ENCODE results near the gene MAD2L2.
A peak's percentile ranks its signal among the peaks of the same experiment; 100 is the strongest.

MAD2L2 gene
- 20.3 to 24.3 reads per million in 2 experiments for total RNA-seq

DNA sequence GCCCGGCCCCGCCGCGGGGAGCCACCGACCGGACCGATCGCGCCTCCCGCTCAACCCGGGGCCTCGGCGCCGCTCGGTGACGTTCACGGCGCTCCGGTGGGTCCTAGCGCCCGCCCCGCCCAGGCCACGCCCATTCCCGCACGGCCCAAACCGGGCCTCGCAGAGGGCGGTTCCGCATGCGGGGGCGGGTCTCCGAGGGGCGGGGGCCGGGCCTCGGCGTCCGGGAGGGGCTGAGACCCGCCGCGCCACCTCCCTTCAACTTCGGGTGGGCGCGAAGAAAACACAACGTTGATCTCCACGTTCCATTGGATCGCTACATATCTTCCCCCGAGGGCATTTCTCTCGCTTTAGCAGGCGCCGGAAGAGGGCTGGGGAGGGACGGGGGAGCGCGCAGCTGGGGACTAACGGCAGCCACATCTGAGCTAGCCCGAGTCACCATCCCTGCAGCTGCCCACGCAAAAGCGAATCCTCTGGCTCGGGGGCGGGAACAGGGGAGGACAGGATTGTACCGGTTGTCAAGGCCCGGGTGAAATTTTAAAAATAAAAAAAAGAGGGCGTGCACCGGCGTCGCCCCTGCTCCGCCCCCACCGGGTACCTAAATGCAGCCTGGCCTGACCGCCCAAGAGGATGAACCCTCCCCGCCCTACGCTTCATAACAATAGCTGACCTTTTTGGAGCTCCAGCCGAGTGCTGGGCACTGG, at the start of gene MAD2L2:
Gene MAD2L2, minus strand, starts transcription at position 78 of the 701 bp plus-strand sequence. CDS start 547 bp downstream, outside the sequence.
- DNase-seq (ENCODE audit: low read depth), result peak; percentile 86

- DNase-seq (ENCODE audit: low read depth), result no peak
Observed at GRCh38 chr1:11730429-11730891, 49.5 kb upstream of the MAD2L2 start.

DNA sequence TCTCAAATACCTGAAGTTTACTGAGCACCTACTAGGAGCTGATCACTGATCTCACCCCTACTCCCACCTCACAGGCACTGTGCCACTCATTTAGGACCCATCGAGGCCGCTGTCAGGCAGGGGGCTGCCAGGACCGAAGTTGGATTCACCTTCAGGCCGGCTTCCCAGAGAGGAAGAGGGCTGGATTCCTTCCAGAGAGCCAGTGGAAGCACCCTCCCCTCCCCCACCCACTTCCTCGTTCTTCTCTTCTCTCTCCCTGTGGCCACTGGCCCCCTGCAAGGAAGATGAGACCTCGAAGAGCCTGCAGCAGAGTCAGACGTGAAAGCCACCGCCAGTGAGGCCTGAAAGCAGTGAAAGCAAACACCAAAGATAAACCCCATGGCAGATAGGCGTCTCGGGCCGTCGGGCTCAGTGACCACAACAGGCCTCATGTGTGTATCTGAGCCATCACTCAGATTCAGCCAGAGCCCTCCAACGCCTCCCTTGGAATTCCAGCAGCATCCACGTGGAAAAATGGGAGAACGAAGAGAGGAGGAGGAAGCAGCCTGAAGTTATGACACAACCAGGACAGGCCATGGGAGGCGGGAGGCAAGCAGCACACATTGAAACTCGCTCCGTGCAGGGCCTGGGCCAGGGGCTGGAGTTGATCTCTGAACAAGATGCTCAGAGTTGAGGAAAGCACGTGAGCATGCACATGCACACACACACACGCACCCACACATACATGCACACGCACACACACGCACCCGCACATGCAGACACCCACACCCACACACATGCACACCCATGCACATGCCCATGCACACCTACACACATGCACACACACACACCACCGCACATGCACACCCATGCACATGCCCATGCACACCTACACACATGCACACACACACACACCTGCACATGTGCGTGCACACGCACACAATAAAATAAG, 48.8 kb upstream of the MAD2L2 start:
- no peak for DNase-seq (ENCODE audit: low read depth)

GRCh38 chr1:11729155-11729497, 48.2 kb upstream of the MAD2L2 start:
- no peak for DNase-seq (ENCODE audit: low read depth)

DNA sequence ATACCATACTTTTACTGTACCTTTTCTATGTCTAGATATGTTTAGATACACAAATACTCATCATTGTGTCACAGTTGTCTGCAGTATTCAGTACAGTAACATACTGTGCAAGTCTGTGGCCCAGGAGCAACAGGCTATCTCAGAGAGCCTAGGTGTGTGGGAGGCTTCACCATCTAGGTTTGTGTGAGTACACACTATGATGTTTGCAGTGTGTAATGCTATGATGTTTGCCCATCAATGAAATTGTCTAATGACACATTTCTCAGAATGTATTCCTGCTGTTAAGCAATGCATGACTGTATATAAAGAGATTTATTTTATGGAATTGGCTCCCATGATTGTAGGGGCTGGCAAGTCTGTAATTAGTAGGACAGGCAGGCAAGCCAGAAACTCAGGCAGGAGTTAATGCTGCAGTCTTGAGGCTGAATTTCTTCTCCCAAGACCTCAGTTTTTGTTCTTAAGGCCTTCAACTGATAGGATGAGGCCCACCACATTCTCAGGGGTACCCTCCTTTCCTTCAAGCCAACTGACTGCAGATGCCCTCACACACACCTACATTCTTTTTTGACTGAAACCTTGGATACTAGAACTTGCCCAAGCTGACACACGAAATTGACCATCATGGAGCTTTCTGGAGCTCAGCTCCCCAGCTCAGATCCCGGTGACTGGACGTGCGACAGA, 47.3 kb upstream of the MAD2L2 start:
- DNase-seq (ENCODE audit: low read depth), result no peak

- no peak for DNase-seq (ENCODE audit: low read depth)
Observed at GRCh38 chr1:11727119-11727518, 46.2 kb upstream of the MAD2L2 start.

DNA sequence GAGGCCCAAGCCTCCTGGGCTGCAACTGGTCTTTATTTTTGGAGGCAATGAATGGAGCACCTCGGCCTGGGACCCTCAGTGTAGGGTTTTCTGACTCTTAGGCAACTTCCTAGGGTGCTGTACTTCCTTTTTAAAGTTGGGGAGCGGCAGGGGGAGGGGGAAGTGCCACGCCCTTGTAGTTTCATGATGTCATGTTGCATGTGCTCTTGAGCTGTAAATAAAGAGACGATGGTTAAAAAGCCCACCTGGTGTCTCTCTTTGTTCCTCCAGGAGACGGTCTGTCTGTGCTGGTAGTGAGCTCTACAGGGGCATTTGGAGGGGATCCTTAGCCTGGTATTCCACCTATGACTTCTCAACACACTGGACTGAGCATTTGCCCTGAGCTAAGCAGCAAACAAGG, 44.7 kb upstream of the MAD2L2 start:
- no peak for DNase-seq (ENCODE audit: low read depth)

DNA sequence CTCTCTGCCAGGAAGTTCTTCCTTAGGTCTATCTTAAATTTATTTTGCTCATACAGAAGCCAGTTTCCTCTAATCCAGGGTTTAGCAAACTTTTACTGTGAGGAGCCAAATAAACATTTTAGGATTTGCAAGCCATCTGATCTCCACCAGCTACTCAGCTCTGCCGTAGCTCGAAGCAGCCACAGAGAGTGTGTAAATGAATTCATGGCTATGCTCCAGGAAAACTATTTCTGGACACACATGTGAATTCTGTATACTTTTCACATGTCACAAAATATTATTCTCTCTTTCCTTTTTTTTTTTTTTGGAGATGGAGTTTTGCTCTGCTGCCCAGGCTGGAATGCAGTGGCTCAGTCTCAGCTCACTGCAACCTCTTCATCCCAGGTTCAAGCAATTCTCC, 41.6 kb upstream of the MAD2L2 start:
- no peak for DNase-seq (ENCODE audit: low read depth)

- DNase-seq (ENCODE audit: low read depth), result no peak
Observed at GRCh38 chr1:11721311-11721710, 40.4 kb upstream of the MAD2L2 start.

DNA sequence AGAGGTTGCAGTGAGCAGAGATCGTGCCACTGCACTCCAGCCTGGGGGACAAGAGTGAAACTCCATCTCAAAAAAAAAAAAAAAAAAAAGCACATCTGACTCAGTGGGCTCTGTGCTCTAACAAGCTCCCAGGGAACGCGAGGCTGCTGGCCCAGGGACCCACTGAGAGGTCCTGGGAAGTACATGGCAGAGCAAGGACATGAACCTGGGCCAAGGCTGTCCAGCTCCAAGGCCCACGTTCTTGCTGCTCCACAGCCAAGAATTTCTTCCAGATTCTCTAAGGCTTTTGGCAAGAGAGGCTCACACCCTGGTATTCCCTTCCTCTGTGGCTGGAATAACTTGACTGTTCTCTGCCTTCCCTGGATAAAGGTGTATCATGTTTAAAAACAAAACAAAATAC, 39.6 kb upstream of the MAD2L2 start:
- no peak for DNase-seq (ENCODE audit: low read depth)

GRCh38 chr1:11720033-11720376, 39.1 kb upstream of the MAD2L2 start:
- no peak for DNase-seq (ENCODE audit: low read depth)

- DNase-seq (ENCODE audit: low read depth), result peak; percentile 78
Observed at GRCh38 chr1:11719313-11720032, 38.5 kb upstream of the MAD2L2 start.

DNA sequence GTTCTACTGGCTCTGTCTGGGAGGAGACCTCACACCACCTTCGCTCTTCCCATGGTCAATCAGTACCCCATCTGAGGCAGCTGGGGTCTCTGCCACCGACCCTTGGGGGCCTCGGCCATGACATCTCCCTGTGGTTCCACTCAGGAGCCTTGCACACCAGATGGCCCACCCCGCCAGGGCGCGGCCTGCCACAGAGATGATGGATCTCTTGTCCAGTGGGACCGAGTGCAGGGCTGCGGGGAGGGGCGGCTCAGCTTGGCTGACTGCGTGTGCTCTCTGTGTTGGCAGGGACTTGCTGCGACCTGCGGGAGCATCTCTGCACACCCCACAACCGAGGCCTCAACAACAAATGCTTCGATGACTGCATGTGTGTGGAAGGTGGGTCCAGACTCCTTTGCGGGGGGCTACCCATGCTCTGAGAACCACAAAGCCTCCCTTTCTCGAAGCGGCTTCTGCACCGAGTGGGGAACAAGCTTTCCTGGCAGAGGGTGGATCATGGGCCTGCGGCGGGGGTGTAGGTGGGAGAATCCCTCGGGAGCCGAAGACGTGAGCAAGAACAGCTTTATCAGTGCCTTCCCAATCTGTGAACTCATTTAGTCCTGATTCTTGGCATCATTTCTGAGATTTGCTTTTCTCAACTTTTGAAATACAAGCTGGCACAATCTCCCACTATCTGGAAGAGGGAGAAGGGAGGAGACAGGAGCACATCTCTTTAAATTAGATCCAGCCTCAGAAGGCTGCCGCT, 34.1 kb upstream of the MAD2L2 start:
- no peak for DNase-seq (ENCODE audit: low read depth)

DNA sequence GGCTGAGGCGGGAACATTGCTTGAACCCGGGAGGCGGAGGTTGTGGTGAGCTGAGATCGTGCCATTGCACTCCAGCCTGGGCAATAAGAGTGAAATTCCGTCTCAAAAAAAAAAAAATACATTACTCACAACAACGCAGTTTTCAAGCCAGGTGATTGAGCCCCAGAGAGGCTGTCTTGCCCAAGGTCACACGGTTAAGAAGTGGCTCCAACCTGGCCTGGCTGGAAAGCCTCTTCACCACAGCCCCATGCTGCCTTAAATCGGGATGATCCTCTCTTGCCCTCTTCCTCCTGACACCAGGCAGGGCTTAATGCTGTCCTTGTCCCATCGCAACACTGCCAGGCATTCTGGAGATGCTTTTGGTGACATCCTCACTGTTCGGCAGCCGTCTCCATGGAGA, 32.1 kb upstream of the MAD2L2 start:
- DNase-seq (ENCODE audit: low read depth), result no peak

- DNase-seq (ENCODE audit: low read depth), result no peak
Observed at GRCh38 chr1:11712285-11712684, 31.3 kb upstream of the MAD2L2 start.

GRCh38 chr1:11711490-11711889, 30.5 kb upstream of the MAD2L2 start:
- no peak for DNase-seq (ENCODE audit: low read depth)

DNA sequence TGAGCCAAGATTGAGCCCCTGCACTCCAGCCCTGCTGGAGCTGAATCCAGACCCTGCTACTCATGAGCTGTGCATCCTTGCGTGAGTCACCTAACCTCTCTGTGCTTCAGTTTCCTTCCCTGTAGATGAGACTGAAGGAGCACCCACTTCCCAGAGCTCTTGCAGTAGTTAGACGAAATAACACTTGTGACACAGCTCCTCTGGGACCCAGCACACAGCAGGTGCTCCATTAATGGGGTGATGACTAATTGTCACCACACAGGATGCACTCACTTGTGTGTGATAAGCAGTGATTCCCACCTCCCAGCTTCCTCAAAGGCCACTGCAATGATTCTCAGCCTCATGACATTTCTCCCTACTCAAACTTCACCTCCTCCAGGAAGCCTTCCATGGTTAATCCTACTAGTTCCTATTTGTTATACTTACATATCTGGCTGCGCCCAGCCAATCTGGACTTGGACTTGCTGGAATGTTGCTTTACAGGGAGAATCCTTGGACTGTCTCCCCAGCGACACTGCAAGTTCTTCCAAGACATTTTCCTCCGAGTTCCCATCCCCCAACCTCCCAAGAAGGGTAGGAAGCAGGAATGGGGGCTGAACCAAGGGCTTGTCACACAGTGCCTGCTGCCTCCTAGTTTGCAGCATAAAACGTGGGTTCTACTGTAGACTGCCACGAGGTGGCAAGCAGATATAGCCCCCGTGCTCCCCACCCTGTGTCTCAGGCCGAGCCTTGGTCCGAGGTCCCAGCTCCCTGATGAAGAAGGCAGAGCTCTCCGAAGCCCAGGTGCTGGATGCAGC, 27.8 kb upstream of the MAD2L2 start:
- DNase-seq (ENCODE audit: low read depth), result no peak

DNA sequence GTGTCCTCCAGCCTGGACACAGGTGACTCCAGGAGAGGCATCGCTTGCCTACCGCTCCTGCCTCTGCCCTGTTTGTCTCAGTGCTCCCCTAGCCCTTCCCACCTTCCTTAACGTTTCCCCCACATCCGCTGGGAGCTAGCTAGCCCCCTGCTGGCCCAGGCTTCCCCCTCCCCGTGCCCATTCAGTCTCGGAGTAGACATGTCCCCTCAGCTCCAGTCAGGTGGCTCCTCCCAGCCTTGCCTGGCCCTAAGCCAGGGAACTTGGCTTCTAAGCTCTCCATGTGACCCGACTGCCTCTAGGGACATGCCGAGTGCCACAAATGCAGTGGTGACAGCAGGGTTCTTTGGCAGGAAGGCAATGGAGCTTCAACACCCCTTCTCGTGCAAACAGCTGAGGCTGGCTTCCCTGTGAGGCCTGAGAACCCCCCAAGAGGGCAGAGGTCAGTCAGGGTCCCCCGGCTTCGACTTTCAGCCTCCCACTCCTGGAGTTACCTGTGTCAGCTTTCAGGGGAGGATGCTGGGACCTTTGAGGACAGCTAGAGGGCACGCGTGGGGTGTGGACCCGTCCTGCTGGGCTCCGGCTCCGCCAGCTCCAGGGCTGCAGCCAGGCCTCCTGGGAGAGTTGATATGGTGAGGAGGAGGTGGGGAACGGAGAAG, 26.8 kb upstream of the MAD2L2 start:
- DNase-seq (ENCODE audit: low read depth), result no peak

- no peak for DNase-seq (ENCODE audit: low read depth)
Observed at GRCh38 chr1:11706292-11706691, 25.3 kb upstream of the MAD2L2 start.

DNA sequence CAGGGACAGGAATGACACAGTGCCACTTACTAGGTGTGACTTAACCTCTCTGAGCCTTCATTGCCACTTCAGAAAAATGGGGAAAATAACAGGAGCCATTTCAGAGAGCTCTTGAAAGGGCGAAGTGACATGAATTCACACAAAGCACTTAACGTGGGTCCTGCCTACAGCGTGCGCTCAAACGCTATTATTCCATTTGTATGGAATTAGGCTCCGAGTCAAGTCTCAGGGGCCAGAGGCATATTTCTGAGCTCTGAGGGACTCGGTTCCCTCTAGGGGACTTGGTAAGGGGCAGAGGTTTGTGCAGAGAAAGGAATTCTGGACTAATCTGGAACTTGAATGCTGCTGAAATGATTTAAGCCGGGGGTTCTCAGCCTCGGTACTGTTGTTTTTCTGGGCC, 24.6 kb upstream of the MAD2L2 start:
- no peak for DNase-seq (ENCODE audit: low read depth)
